NCI-H1694 treated with DMSO at 0.1 percent for 48 hours (cell line): Measurements from ENCODE around the gene CBFB.
A peak's percentile ranks its signal among the peaks of the same experiment; 100 is the strongest.

Source experiments
- DNase-seq: peaks from one replicate; lab custom pipeline; 2025; lab: John Stamatoyannopoulos, UW

The CBFB gene

DNA sequence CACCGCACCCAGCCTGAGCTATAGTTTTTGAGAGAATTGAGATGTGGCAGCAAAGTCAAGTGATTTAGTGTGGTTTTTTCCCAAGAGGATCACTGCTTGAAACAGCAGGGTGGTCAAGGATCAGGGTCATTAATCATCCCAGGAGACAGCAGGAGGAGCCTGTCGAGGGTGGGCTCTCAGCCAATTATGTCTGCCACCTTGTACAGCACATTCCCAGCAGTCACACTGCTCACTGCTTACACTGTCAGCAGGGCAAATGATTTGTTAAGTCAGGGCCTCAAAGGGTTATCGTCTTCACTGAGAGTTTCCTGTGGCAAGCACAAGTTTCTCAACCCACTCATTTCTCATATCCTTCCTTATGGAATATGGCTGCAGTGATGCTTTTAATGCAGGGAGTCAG, 108.7 kb downstream of the CBFB start:
- no peak for DNase-seq

DNA sequence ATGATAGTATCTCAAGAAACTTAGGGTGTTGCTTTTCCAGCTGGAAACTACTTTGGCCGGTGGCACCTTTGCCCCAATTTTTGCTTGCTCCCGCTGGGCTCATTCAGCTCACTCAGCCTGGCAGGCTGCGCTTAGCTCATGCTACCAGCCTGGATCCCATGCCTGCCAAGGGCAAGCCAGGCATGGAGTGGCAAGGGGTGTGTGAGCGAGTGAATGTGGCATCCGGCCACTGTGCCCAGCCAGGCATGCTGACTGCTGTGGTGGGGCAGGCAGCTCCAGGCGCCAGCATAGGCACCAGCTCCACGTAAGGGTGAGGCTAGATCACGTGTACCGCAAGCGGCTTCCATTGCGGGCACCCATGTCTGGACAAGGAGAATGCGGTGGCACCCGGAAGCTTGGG, 112.4 kb downstream of the CBFB start:
- DNase-seq = no peak

DNA sequence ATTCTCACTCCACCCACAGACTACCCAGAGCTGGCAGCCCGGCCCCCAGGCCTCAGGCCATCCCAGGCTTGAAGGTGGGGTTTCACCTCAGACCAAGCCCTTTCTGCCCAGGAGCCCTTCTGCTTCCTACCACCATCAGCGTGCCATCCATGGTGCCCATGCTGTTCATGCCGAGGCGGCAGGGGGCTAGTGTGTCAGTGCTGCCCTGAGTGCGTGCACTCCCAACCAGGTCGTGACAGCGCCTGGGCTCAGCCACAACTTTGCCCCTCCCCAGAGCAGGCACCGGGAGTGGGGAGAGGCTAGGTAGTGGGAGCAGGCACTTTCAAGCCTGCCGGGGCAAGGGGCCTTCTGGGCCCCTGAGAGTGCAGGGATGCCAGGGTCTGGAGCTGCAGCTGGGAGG, 113.4 kb downstream of the CBFB start:
- DNase-seq = no peak

DNA sequence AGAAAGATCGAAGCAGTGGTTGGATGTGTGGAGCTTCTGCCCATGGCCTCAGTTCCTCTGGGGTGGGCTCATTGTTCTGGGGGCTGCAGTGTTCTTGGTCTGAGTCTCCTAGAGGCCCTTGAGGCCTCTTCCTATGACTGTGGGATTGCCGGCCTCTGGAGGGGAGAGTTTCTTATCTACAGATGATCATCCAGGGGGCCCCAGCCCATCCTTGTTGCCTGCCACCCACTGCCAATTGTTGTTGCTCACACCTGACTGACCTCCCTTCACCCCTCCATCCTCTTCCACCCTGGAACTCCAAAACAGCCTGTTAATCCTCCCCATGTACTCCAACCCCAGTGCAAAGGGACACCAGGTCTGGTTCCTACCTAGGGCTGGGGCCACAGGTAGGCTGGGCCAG, 116.0 kb downstream of the CBFB start:
- DNase-seq = no peak

DNA sequence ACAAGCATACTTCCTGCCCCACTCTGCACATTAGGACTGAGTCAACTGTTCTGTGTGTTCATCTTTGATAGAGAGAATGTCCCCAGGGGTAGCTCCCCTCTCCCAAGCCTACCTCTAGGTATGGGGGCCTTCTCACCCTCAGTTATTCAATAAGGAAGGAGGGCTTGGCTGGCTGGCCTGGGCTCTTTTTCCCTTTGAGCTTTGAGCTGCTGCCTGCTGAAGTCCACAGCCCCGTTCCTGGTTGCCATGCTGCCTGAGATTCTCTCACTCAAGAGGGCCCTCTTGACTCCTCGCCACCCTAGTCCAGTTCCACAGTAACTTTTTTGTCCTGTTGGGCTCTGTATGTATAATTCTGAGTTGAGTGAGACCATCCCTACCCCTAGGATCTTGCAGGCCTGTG, 116.8 kb downstream of the CBFB start:
- DNase-seq = no peak

DNA sequence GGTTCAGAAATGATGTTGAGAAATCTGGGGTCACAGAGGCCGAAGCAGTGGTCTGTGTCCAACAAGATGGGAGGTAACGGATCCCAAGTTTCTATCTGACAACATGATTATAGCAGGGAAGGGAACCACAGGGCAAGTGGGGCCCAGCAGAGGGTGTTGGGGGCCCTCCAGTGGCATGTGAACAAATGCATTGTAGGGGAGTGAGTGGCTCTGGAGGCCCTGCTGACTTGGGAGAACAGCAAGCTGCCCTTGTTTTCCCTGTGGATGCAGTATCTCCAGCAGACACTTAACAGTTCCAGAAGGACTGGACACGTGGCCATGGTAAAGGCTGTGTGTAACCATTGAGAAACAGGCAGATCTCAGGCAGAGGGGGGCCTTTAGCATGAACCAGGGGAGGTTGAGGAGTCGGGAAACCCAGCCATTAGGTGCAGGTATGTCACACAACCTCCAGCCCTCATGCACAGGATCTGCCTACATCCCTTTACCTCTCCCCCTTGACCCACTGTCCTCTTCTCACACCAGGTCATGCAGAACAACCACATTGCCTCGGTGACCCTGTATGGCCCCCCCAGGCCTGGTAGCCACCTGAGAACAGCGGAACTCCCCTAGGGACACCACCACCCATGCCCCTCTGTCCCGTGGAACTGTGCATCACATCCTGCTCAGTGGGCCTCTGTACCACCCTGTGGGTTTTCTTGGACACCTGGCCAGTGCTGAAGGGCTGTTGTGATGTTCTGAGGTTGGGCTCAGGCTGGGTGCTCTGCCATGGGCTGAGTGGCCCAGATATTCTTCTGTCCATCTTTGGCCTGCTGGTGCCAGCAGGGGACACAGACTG, 117.8 kb downstream of the CBFB start:
- DNase-seq = no peak

DNA sequence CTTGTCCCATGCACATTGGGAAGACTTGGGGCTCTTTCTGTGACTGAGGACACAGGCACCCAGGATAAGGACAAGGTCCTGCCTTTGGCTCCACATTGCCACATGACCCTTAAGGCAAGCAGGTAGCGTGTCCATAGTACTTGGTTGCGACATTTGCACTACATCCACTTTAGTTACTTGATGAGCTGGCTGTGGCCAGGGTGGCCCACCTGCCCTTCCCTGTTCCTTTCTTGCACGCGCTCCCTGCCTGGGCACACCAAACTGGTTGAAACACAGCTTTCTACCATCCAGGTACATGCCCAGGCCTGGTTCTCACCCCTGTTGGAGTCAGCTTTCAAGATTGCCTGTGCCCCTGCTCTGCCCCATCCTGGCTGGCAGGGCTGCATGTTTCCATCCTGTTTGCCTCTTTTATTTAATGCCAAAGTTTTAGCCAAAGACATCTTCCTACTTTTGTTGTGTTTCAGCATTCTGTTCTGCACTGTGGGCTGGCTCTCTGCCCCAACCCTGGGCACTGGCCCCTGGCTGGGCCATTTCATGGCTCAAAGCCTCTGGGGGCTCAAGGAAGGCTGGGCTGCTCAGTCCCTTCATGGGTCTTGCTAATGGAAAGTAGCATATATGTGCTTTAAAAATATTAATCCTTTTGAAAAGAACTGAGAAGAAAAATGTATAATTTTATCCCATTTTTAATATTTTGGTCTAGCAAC, 118.6 kb downstream of the CBFB start:
- DNase-seq = no peak

DNA sequence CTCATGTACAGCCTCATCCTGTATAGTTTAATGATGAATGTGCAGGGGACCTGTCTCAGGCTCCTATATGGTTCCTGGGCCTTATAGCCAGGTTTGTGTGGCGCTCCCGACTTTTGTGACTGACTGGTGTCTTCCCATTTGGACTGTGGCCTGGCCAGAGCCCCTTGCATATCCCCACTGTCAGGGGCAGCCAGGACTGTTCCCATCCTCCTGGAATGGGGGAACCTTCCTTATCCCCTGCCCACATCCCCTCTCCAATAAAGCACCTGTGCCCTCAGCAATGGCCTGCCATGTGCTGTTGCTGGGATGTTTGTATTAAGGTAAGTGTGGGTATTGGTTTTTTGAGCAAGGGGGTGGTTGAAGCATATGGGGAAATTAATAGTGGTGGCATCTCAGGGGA, 119.3 kb downstream of the CBFB start:
- no peak for DNase-seq

DNA sequence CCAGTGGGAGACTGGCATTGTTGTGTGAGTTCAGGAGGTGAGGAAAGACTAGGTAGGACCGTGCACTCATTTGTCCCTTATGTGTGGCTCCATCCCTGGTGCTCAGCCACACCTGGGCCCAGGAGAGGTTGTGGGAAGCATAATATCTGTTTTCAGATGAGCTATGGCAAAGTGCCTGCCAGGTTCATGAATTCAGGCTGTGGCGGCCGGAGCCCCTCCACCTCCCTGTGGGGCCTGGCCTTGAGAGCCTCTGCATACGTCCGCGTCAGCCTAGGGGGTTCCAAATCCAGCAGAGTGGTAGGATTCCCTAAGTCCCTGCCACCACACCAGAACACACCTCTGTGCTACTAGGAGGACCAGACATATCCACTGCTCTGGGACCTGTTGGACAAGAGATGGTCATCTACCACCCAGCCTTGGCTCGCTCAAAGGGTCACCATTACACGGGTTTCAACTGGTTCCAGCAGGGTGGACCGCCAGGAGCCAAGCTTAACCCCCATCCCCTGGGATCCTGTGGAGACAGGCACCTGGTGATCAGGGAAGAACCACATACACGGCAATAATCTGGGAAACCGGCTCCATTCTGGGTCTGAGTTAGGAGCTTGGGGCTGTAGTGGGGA, 119.8 kb downstream of the CBFB start:
- no peak for DNase-seq

DNA sequence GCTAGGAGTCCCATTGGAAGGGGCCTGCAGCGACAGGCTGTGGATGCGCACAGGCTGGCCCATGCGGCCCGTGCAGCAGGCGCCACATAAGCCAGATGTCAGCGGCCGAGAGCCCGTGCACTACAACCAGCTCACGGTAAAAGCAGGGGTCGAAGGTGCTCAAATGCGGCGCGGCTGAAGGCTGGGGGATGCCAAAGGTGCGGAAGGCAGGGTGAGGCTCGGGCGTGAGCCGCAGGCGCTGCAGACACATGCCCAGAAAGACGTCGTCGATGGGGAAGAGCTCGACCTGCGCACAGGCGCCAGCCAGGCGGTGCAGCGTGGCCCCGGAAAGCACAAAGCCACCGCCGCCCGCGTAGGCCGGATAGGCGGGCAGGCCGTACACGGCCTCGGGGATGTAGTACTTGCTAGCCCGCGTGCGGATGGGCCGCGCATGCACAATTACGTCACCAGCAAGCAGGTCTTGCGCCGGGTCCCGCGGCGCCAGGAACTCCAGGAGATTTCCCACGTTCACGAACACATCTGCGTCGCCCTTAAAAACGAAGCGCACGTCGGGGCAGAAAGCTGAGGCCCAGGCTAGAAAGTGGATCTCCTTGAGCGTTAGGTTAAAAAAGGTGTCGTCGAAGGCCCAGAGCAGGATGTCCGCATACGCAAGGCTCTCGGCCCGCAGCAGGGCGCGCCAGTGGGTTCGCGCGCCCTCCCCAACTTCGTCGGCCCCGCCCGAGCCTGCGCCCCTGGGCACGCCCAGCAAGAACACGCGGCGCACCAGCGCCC, 120.5 kb downstream of the CBFB start:
- no peak for DNase-seq

DNA sequence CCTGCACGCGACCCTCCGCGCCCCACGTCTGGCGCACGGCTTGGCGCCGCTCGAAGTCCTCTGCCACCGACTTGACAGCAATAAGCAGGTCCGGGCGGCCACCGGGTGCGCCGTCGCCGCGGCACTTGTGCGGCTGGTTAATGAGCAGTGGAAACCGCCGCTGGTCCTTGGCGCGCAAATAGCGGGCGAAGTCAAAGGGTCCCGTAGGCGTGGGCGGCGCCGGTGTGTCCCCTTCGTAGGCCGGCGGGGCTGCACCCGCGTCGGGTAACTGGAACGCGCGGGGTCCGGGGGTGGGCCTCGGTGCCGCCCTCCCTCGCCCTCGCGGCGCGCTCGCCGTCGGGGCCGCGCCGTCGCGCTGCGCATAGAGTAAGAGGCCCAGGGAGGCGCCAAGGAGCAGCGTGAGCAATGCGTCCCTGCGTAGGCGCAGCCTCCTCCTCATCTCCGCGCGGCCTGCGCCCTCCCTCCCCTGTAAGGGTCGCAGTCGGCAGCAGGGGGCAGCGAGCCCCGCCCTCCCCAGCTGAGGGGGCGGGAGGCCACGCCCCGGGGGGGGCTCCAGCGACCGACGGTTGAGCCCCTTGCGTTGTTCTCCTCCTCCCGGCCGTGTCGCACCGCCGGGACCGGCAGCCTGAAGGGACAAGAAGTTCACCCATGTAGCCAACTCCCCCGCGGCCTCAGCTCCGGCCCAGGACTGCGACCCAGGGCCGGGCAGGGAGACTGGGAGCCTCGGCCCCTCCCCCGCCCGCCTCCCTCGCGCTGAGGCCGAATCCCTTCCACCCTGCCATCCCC, 121.3 kb downstream of the CBFB start:
- peak; percentile 27 for DNase-seq
